Spleen (tissue), 11 donors: ENCODE data around the gene ARHGAP6. TPM values are rescaled to one million over a fixed set of nuclear protein-coding genes. Genes with fewer than 3 reads are reported as not detected.
"Not testable (repeated sequence)": the region's sequence is repeated elsewhere in the genome, so short reads cannot be mapped to it uniquely, and the experiment has no call there.

ENCODE experiments used
- DNase-seq: peaks from one replicate; pipeline ENCODE4 v3.0.0-alpha.2; 2020
- H3K27ac ChIP-seq, 8 donors: fragments of 200-600 bp; sonication (generic) in 7 of 8; 1 replicate in 4 of 8; 2 replicates in 4 of 8; pipeline versions ENCODE4 v1.5.0 to v1.8.0; 2016 to 2021; ENCODE audit warnings: inconsistent platforms in 4 of 8, mild to moderate bottlenecking in 4 of 8, moderate library complexity in 1 of 8
- H3K27me3 ChIP-seq, 7 donors: fragments of 200-600 bp; sonication (generic) in 6 of 7; replicated peaks in 1 of 7; 1 replicate in 4 of 7; 2 replicates in 3 of 7; pipeline versions ENCODE4 v1.5.0 to v1.8.0; 2016 to 2021; ENCODE audit warnings: inconsistent platforms in 3 of 7, mild to moderate bottlenecking in 1 of 7
- H3K36me3 ChIP-seq, 6 donors: fragments of 200-600 bp; sonication (generic) in 5 of 6; 1 replicate in 4 of 6; 2 replicates in 2 of 6; pipeline versions ENCODE4 v1.5.0 to v1.8.0; 2016 to 2021; ENCODE audit warnings: inconsistent platforms in 2 of 6
- H3K4me1 ChIP-seq, 6 donors: fragments of 200-600 bp; sonication (generic) in 5 of 6; 1 replicate in 3 of 6; 2 replicates in 3 of 6; pipeline versions ENCODE4 v1.5.0 to v1.8.0; 2016 to 2021; ENCODE audit warnings: inconsistent platforms in 3 of 6
- H3K4me3 ChIP-seq, 8 donors: fragments of 200-600 bp; sonication (generic) in 7 of 8; 1 replicate in 4 of 8; 2 replicates in 4 of 8; pipeline versions ENCODE4 v1.5.0 to v1.8.0; 2016 to 2021; ENCODE audit warnings: inconsistent platforms in 4 of 8, mild to moderate bottlenecking in 4 of 8, moderate library complexity in 2 of 8
- H3K9me3 ChIP-seq, 8 donors: fragments of 200-600 bp; sonication (generic) in 7 of 8; 1 replicate in 4 of 8; 2 replicates in 4 of 8; pipeline versions ENCODE4 v1.5.0 to v1.8.0; 2016 to 2021; ENCODE audit warnings: inconsistent platforms in 4 of 8
- CTCF ChIP-seq, 11 experiments: fragments of 200-600 bp in 7 of 11; fragments of 450-650 bp in 4 of 11; sonication (generic) in 4 of 11; IDR thresholded peaks in 8 of 11; conservative IDR thresholded peaks in 3 of 11; 1 replicate in 7 of 11; 2 replicates in 4 of 11; pipeline versions ENCODE4 v1.4.0 to v1.8.0; 2016 to 2021; ENCODE audit warnings: antibody characterized with exemption in 11 of 11, inconsistent platforms in 4 of 11, mild to moderate bottlenecking in 1 of 11
- POLR2A ChIP-seq, 3 donors: fragments of 450-650 bp; IDR thresholded peaks; one replicate each; pipeline ENCODE4 v1.5.1; 2017; ENCODE audit warnings: antibody characterized with exemption in 3 of 3, mild to moderate bottlenecking in 1 of 3
- POLR2AphosphoS5 ChIP-seq, 3 donors: sonication (generic); formaldehyde crosslinking; IDR thresholded peaks; one replicate each; pipeline ENCODE4 v1.5.1; 2017; ENCODE audit warnings: antibody characterized with exemption in 3 of 3
- whole genome bisulfite sequencing, 5 donors: extraction: QIAGEN DNeasy Blood & Tissue Kit in 3 of 5; methylation state at CpG; one replicate each; pipeline versions ENCODE4 v1.1.5 to v1.1.7; 2013 to 2018; 5-methylcytosine and 5-hydroxymethylcytosine counted together
- intact Hi-C: fragments of 100-400 bp; cut with DNase I; formaldehyde crosslinking; loops from one replicate; pipeline ENCODE4 v1.15.0; 2023; ENCODE audit warnings: low total_unique reads
- polyA plus RNA-seq, 3 donors: library from polyadenylated mRNA; stranded (reverse); fragments of 200-250 nt; gene quantifications; one replicate each; pipeline ENCODE4 v1.2.1, GENCODE V29; 2013
- total RNA-seq, 7 donors: library from RNA; depleted of rRNA in 3 of 7; stranded (reverse); fragments of >200 nt in 3 of 7; fragmentation: NEBNext Ultra II Directional in 4 of 7; extraction: Animal tissue kit (Norgen Biotek cat#: 25700) in 4 of 7; gene quantifications; one replicate each; pipeline versions ENCODE4 v1.1.0 to v1.2.1, GENCODE V29; 2016 to 2021
- donor health status: healthy with polysubstance abuse.
- donor health status: DM: no; HTN: no; CAD: no; lungs with moderate emphysema.
- donor health status: DM: no; HTN: no; CAD: no.
- donor health status: Bipolar disorder and iron deficiency.
- donor health status: healthy.
- donor health status: DM: no; HTN: no; CAD: no.
- donor health status: DM: yes; HTN: yes; CAD: no.

The ARHGAP6 gene
- total and polyA plus RNA-seq, 10 donors: 2.0 to 20.8 (median 12.7) TPM

GRCh38 chrX:11363069-11363594 is 302.6 kb downstream of the ARHGAP6 start:
- Histone ChIP-seq H3K27ac (peak overlapping the region in 5 of 8 donors; percentile 23 to 64 (median 38)), H3K27me3 (no peaks in the 10 kb centered on the region), H3K9me3 (peaks cover 0 to 10% (median 0%) of the 10 kb centered on the region in 8 donors), H3K4me1 (no peaks in the 10 kb centered on the region), H3K4me3 (no peak overlapping the region), H3K36me3 (no peaks in the 10 kb centered on the region)
- 56 to 80% (median 63%) methylated on average over 3 to 4 of the region's 4 CpGs for WGBS, 5 donors
- DNase-seq: no peak
- intact Hi-C loops: no loop called here
- no peak for TF ChIP-seq CTCF (IDR thresholded peaks at IDR 0.05 in 8 of 11, conservative IDR thresholded peaks at IDR 0.05 in 3 of 11)
- TF ChIP-seq POLR2AphosphoS5 (IDR thresholded peaks at IDR 0.05): peak in 1 of 3 donors; percentile 41

GRCh38 chrX:11361666-11362065 is 304.1 kb downstream of the ARHGAP6 start:
- DNase-seq, H3K9me3 ChIP-seq, H3K4me3 ChIP-seq, intact Hi-C loops, H3K27me3 ChIP-seq, H3K36me3 ChIP-seq, H3K4me1 ChIP-seq, H3K27ac ChIP-seq: not testable (repeated sequence)
- WGBS, 5 donors: 70 to 92% (median 87%) methylated on average over 3 of the region's 3 CpGs

- DNase-seq, H3K9me3 ChIP-seq, intact Hi-C loops, H3K4me3 ChIP-seq, H3K36me3 ChIP-seq, H3K27ac ChIP-seq, H3K4me1 ChIP-seq, H3K27me3 ChIP-seq: not testable (repeated sequence)
- WGBS, 5 donors: 62 to 95% (median 72%) methylated on average over 2 of the region's 2 CpGs
Observed at GRCh38 chrX:11355944-11356343, 309.8 kb downstream of the ARHGAP6 start.

DNA sequence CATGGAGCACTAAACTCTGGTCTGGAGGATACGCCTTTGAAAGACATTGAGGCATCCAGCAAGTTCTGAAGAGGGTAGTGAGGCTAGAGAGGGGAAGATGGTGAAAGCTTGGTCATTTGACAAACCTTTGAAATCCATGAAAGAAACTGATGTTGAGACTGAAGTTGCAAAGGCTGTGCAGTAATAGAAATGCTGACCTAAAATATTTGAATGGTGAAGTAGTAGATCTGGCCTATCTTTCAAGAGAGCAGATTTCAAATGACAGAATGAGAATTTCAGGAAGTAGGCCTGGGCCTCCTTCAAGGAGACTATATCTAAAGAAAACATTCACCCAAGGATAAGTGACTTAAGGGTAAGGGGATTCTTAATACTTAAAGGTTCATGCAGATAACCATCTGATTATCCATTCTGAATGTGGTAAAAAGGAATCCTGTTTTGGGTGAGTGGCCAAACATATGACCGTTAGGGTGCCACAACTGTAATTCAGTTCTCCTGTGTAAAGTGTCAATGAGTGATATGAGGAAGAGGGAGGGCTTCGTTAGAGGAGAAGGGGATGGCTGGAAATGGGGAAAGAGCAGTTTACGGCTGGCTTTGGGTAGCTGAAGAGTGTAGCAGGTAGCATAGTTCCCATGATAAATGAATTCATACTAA is 310.3 kb downstream of the ARHGAP6 start:
- no peak for DNase-seq
- H3K27me3 ChIP-seq: no peaks in the 10 kb centered on the region
- TF ChIP-seq CTCF (IDR thresholded peaks at IDR 0.05 in 8 of 11, conservative IDR thresholded peaks at IDR 0.05 in 3 of 11) (no peak), POLR2A (IDR thresholded peaks at IDR 0.05) (no peak), POLR2AphosphoS5 (IDR thresholded peaks at IDR 0.05) (no peak)
- no peak overlapping the region for H3K27ac ChIP-seq
- 73 to 93% (median 84%) methylated on average over 4 of the region's 4 CpGs for WGBS, 5 donors
- H3K9me3 ChIP-seq: no peaks in the 10 kb centered on the region
- intact Hi-C loops: no loop called here
- no peak overlapping the region for H3K4me3 ChIP-seq
- peaks cover 0 to 6% (median 0%) of the 10 kb centered on the region in 6 donors for H3K4me1 ChIP-seq
- no peaks in the 10 kb centered on the region for H3K36me3 ChIP-seq

- WGBS, 5 donors: 71 to 100% (median 86%) methylated on average over 1 of the region's 1 CpG
- peak overlapping the region in 3 of 8 donors; percentile 69 to 83 (median 71) for H3K27ac ChIP-seq
- intact Hi-C loops: no loop called here
Observed at GRCh38 chrX:11352296-11352741, 313.4 kb downstream of the ARHGAP6 start.

More at GRCh38 chrX:11352296-11352741, 313.4 kb downstream of the ARHGAP6 start:
- Histone ChIP-seq H3K9me3 (no peaks in the 10 kb centered on the region), H3K27me3 (no peaks in the 10 kb centered on the region), H3K4me1 (peaks cover 0 to 6% (median 0%) of the 10 kb centered on the region in 6 donors), H3K4me3 (no peak overlapping the region), H3K36me3 (no peaks in the 10 kb centered on the region)
- TF ChIP-seq POLR2A (IDR thresholded peaks at IDR 0.05) (no peak), POLR2AphosphoS5 (IDR thresholded peaks at IDR 0.05) (no peak), CTCF (IDR thresholded peaks at IDR 0.05 in 8 of 11, conservative IDR thresholded peaks at IDR 0.05 in 3 of 11) (no peak)
- no peak for DNase-seq
